Thyroid gland (tissue), 4 donors: Measurements from ENCODE around the gene DIS3L2.

Experiments used
- CTCF ChIP-seq, 6 experiments: fragments of 200-600 bp in 3 of 6; fragments of 450-650 bp in 3 of 6; sonication (generic) in 3 of 6; IDR thresholded peaks; one replicate each; pipeline ENCODE4 v1.5.1; 2016 to 2019; ENCODE audit warnings: antibody characterized with exemption in 6 of 6, mild to moderate bottlenecking in 2 of 6, inconsistent platforms in 1 of 6, moderate library complexity in 1 of 6
- POLR2A ChIP-seq, 2 donors: fragments of 450-650 bp; IDR thresholded peaks; one replicate each; pipeline ENCODE4 v1.6.1; 2017; ENCODE audit warnings: antibody characterized with exemption in 2 of 2, mild to moderate bottlenecking in 2 of 2, moderate library complexity in 1 of 2

- TF ChIP-seq CTCF (IDR thresholded peaks at IDR 0.05): no peak
- no peak for TF ChIP-seq POLR2A (IDR thresholded peaks at IDR 0.05)
These were observed 327.0 kb downstream of the DIS3L2 start for GRCh38 chr2:232288489-232289030.
